ENCODE data around the gene CENPO.

GRCh38 chr2:24774373-24774772 is 18.9 kb upstream of the CENPO start:
- TF ChIP-seq EZH2 (IDR thresholded peaks at IDR 0.05; ENCODE audit: insufficient read depth, poor library complexity, severe bottlenecking) = no peak
- TF ChIP-seq EZH2phosphoT487 (IDR thresholded peaks at IDR 0.05; ENCODE audit: insufficient read depth, low read depth) = no peak

Data from GM23248 (cell line).